PC-9 (cell line): ENCODE measurements around the gene SHROOM3. TPM values are rescaled to one million over a fixed set of nuclear protein-coding genes. Genes with fewer than 3 reads are reported as not detected.
"Not testable (repeated sequence)": the region's sequence is repeated elsewhere in the genome, so short reads cannot be mapped to it uniquely, and the experiment has no call there.

ENCODE experiments used
- BruUV-seq: library from RNA; stranded (reverse); fragments of 400-500 nt; replicated peaks from 2 replicates; lab custom pipeline; 2021; lab: Mats Ljungman, UMichigan
- CTCF ChIA-PET: fragments of 300-600 bp; sonication (Branson Sonifier 250); formaldehyde crosslinking; loops from one replicate; lab custom pipeline; 2022; ENCODE audit warnings: antibody characterized with exemption; lab: Charles Lee
- POLR2A ChIA-PET: fragments of 300-600 bp; sonication (Branson Sonifier 250); formaldehyde crosslinking; loops from one replicate; lab custom pipeline; 2022; ENCODE audit warnings: antibody characterized with exemption; ENCODE audit not compliant: unreplicated experiment; lab: Charles Lee
- DNase-seq, 2 experiments: peaks; one replicate each; pipeline versions ENCODE4 v3.0.0 to v3.0.0-alpha.2; 2015 to 2022; ENCODE audit warnings: mixed read lengths in 1 of 2
- H2AFZ ChIP-seq: fragments of 200-600 bp; sonication (generic); 2 replicates; pipeline ENCODE4 v1.8.1; 2017; ENCODE audit warnings: antibody characterized with exemption
- H3F3A ChIP-seq: fragments of 200-600 bp; sonication (generic); 2 replicates; pipeline ENCODE4 v1.8.1; 2017; ENCODE audit warnings: antibody characterized with exemption, mild to moderate bottlenecking, low read depth; ENCODE audit not compliant: insufficient read depth
- H3K27ac ChIP-seq: fragments of 200-600 bp; sonication (generic); 2 replicates; pipeline ENCODE4 v1.6.1; 2016; ENCODE audit warnings: mixed run types
- H3K27me3 ChIP-seq: fragments of 200-600 bp; sonication (generic); 2 replicates; pipeline ENCODE4 v1.6.1; 2016; ENCODE audit warnings: low read depth, mixed run types; ENCODE audit not compliant: insufficient read depth
- H3K36me3 ChIP-seq: fragments of 200-600 bp; sonication (generic); 2 replicates; pipeline ENCODE4 v1.6.1; 2016; ENCODE audit warnings: low read depth, mixed run types
- H3K4me1 ChIP-seq: fragments of 200-600 bp; sonication (generic); replicated peaks from 2 replicates; pipeline ENCODE4 v1.6.1; 2016; ENCODE audit warnings: mixed run types; ENCODE audit not compliant: insufficient read depth
- H3K4me2 ChIP-seq: fragments of 200-600 bp; sonication (generic); 2 replicates; pipeline ENCODE4 v1.6.1; 2017; ENCODE audit warnings: mixed run types
- H3K4me3 ChIP-seq: fragments of 200-600 bp; sonication (generic); 2 replicates; pipeline ENCODE4 v1.6.1; 2016; ENCODE audit warnings: mixed run types
- H3K79me2 ChIP-seq: fragments of 200-600 bp; sonication (generic); 2 replicates; pipeline ENCODE4 v1.6.1; 2017; ENCODE audit warnings: low read depth, mixed run types
- H3K9me2 ChIP-seq: fragments of 200-600 bp; sonication (generic); 2 replicates; pipeline ENCODE4 v1.8.1; 2017; ENCODE audit warnings: mild to moderate bottlenecking; ENCODE audit not compliant: insufficient read depth
- H3K9me3 ChIP-seq: fragments of 200-600 bp; sonication (generic); 2 replicates; pipeline ENCODE4 v1.8.1; 2016; ENCODE audit warnings: low read depth; ENCODE audit not compliant: insufficient read depth
- H4K20me1 ChIP-seq: fragments of 200-600 bp; sonication (generic); 2 replicates; pipeline ENCODE4 v1.8.1; 2017; ENCODE audit not compliant: insufficient read depth
- EZH2 ChIP-seq: fragments of 200-600 bp; sonication (generic); IDR thresholded peaks from 2 replicates; pipeline ENCODE4 v1.8.0; 2017; ENCODE audit warnings: antibody characterized with exemption, low read depth
- intact Hi-C: fragments of 100-400 bp; cut with micrococcal nuclease; formaldehyde crosslinking; loops from one replicate; pipeline ENCODE4 v1.10.0; 2022; ENCODE audit not compliant: unreplicated experiment
- total RNA-seq: library from RNA; stranded (reverse); gene quantifications from 2 replicates; pipeline ENCODE4 v1.2.3, GENCODE V29; 2021
- TF ChIP-seq, protein P1 (sequence below): fragments of 200-600 bp; sonication (generic); conservative IDR thresholded peaks from 2 replicates; pipeline ENCODE4 v1.6.1; 2017; ENCODE audit warnings: mixed run types, antibody characterized with exemption, mild to moderate bottlenecking, moderate library complexity

The SHROOM3 gene
- total RNA-seq, 1 experiment from 2014 or later = 44.3 TPM

DNA sequence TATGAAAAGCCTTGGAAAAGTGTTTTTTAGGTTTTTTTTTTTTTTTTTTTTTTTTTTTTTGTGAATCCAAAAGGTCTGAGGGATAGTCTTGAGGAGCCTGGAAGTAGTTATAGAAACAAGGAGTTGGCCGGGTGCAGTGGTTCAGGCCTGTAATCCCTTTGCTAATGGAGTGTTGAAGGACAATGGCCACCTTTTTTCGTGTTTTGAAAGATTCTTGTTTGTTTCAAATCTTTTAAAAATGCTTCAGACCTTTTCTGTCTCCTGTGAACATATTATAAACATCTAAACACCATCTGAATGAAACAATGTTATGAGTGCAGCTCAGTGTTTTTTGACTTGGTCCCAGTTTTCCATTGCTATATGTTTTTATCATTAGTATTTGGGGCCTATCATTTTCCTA, 285.1 kb downstream of the SHROOM3 start:
- peaks cover 4% of the 10 kb centered on the region; the same call in 1 of the 2 replicates for H3K36me3 ChIP-seq
- H3F3A ChIP-seq = 0 out of 2 replicates have a peak, but pooled peaks cover 9% of the 10 kb centered on the region
- no peaks in the 10 kb centered on the region for H3K9me3 ChIP-seq
- CTCF ChIA-PET = interaction anchor here (0.7 kb wide), 1 partner anchor 82 kb away, joined by 9 read pairs; no protein-coding TSS in a partner anchor
- no peaks in the 10 kb centered on the region for H3K9me2 ChIP-seq
- peaks cover 40% of the 10 kb centered on the region for H3K4me1 ChIP-seq
- intact Hi-C loops = no loop called here
- POLR2A ChIA-PET = no interaction called here
- H4K20me1 ChIP-seq = no peaks in the 10 kb centered on the region
- H3K27me3 ChIP-seq = no peaks in the 10 kb centered on the region
- peaks cover 90% of the 10 kb centered on the region for H3K79me2 ChIP-seq
- no peak overlapping the region for H2AFZ ChIP-seq
- no peak overlapping the region for H3K4me3 ChIP-seq
- DNase-seq = no peak
- no peak for TF ChIP-seq EZH2
- TF ChIP-seq, protein P1, sequence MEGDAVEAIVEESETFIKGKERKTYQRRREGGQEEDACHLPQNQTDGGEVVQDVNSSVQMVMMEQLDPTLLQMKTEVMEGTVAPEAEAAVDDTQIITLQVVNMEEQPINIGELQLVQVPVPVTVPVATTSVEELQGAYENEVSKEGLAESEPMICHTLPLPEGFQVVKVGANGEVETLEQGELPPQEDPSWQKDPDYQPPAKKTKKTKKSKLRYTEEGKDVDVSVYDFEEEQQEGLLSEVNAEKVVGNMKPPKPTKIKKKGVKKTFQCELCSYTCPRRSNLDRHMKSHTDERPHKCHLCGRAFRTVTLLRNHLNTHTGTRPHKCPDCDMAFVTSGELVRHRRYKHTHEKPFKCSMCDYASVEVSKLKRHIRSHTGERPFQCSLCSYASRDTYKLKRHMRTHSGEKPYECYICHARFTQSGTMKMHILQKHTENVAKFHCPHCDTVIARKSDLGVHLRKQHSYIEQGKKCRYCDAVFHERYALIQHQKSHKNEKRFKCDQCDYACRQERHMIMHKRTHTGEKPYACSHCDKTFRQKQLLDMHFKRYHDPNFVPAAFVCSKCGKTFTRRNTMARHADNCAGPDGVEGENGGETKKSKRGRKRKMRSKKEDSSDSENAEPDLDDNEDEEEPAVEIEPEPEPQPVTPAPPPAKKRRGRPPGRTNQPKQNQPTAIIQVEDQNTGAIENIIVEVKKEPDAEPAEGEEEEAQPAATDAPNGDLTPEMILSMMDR = no peak
- H3K27ac ChIP-seq = no peak overlapping the region
- no TSS peak for BruUV-seq
- H3K4me2 ChIP-seq = no peak overlapping the region

- H4K20me1 ChIP-seq, H3K9me3 ChIP-seq, H3K36me3 ChIP-seq, H3K4me3 ChIP-seq, POLR2A ChIA-PET, H3K27ac ChIP-seq, H3K27me3 ChIP-seq, intact Hi-C loops, BruUV-seq, H3K9me2 ChIP-seq, H2AFZ ChIP-seq, CTCF ChIA-PET, H3K4me2 ChIP-seq, DNase-seq, H3F3A ChIP-seq: not testable (repeated sequence)
- Histone ChIP-seq H3K4me1 (peaks cover 36% of the 10 kb centered on the region), H3K79me2 (peaks cover 85% of the 10 kb centered on the region)
These were observed 287.1 kb downstream of the SHROOM3 start for GRCh38 chr4:76722146-76722545.

GRCh38 chr4:76722838-76723237, 287.8 kb downstream of the SHROOM3 start:
- Histone ChIP-seq H3K9me2 (no peaks in the 10 kb centered on the region), H3K4me2 (peak overlapping the region; percentile 12; the same call in 1 of the 2 replicates), H3K27me3 (no peaks in the 10 kb centered on the region), H3K4me1 (peaks cover 33% of the 10 kb centered on the region), H4K20me1 (no peaks in the 10 kb centered on the region), H2AFZ (no peak overlapping the region), H3F3A (no peaks in the 10 kb centered on the region), H3K79me2 (peaks cover 82% of the 10 kb centered on the region), H3K27ac (peak overlapping the region; percentile 60), H3K36me3 (no peaks in the 10 kb centered on the region; the same call in 1 of the 2 replicates), H3K4me3 (no peak overlapping the region), H3K9me3 (no peaks in the 10 kb centered on the region)
- ChIA-PET CTCF (no interaction called here), POLR2A (no interaction called here)
- DNase-seq = no peak
- no peak for TF ChIP-seq EZH2
- TF ChIP-seq, protein P1 = no peak
- no TSS peak for BruUV-seq
- intact Hi-C loops = no loop called here

- ChIA-PET POLR2A (interaction anchor here (0.6 kb wide), 1 partner anchor 84 kb away, joined by 4 read pairs; no protein-coding TSS in a partner anchor), CTCF (no interaction called here)
- H3K4me2 ChIP-seq = peak overlapping the region; percentile 12
- no peaks in the 10 kb centered on the region for H3F3A ChIP-seq
- peaks cover 82% of the 10 kb centered on the region for H3K79me2 ChIP-seq
- H3K9me2 ChIP-seq = no peaks in the 10 kb centered on the region
- H3K9me3 ChIP-seq = no peaks in the 10 kb centered on the region
- H2AFZ ChIP-seq = no peak overlapping the region
- BruUV-seq = no TSS peak
- peak overlapping the region; percentile 60 for H3K27ac ChIP-seq
- intact Hi-C loops = no loop called here
- H3K27me3 ChIP-seq = no peaks in the 10 kb centered on the region
- H3K36me3 ChIP-seq = no peaks in the 10 kb centered on the region; the same call in 1 of the 2 replicates
- H3K4me3 ChIP-seq = no peak overlapping the region
- no peaks in the 10 kb centered on the region for H4K20me1 ChIP-seq
- peaks cover 33% of the 10 kb centered on the region for H3K4me1 ChIP-seq
- DNase-seq = no peak
- no peak for TF ChIP-seq EZH2
- TF ChIP-seq, protein P1 = no peak
These were observed 288.3 kb downstream of the SHROOM3 start for GRCh38 chr4:76723373-76723772.
